Stimulated activated CD8-positive, alpha-beta memory T cell treated with anti-CD3 and anti-CD28 coated beads, Interleukin-7, amount 100 ng/mL, for 1 hour (primary cell): ENCODE data around the gene CDC25B.
A peak's percentile ranks its signal among the peaks of the same experiment; 100 is the strongest.

ENCODE experiments used
- DNase-seq, 2 donors: peaks; one replicate each; pipeline ENCODE4 v3.0.0-alpha.2; 2020; ENCODE audit warnings: low read depth in 2 of 2

CDC25B gene

GRCh38 chr20:3803289-3803688 is 7.2 kb downstream of the CDC25B start:
- DNase-seq = no peak

- no peak for DNase-seq
Observed at GRCh38 chr20:3803854-3804253, 7.7 kb downstream of the CDC25B start.

GRCh38 chr20:3804254-3804751 is 8.2 kb downstream of the CDC25B start:
- no peak for DNase-seq

- no peak for DNase-seq
Observed at GRCh38 chr20:3804781-3805180, 8.7 kb downstream of the CDC25B start.

- DNase-seq = no peak
Observed at GRCh38 chr20:3808544-3808943, 12.4 kb downstream of the CDC25B start.

- DNase-seq = peak; percentile 81 to 84
Observed at GRCh38 chr20:3811467-3812258, 15.6 kb downstream of the CDC25B start.

GRCh38 chr20:3812259-3812681 is 16.2 kb downstream of the CDC25B start:
- DNase-seq = no peak

- DNase-seq = no peak
Observed at GRCh38 chr20:3812975-3813847, 17.1 kb downstream of the CDC25B start.

- no peak for DNase-seq
Observed at GRCh38 chr20:3813848-3814581, 17.9 kb downstream of the CDC25B start.

GRCh38 chr20:3814928-3815495 is 18.9 kb downstream of the CDC25B start:
- no peak for DNase-seq

- DNase-seq = no peak
Observed at GRCh38 chr20:3815703-3816315, 19.7 kb downstream of the CDC25B start.

- DNase-seq = no peak
Observed at GRCh38 chr20:3818155-3819151, 22.3 kb downstream of the CDC25B start.

- DNase-seq = no peak
Observed at GRCh38 chr20:3819411-3820047, 23.4 kb downstream of the CDC25B start.

GRCh38 chr20:3820048-3820900 is 24.2 kb downstream of the CDC25B start, which contains the start of gene AP5S1:
AP5S1 (plus strand) TSS chr20:3820547; CDS start chr20:3822118, 1,571 bp downstream.
- peak; percentile 77 to 85 for DNase-seq

- DNase-seq = no peak
Observed at GRCh38 chr20:3820901-3821727, 25.0 kb downstream of the CDC25B start.

GRCh38 chr20:3821996-3822395 is 25.9 kb downstream of the CDC25B start:
- no peak for DNase-seq

- DNase-seq = no peak
Observed at GRCh38 chr20:3823881-3824280, 27.8 kb downstream of the CDC25B start.
